GM20000 (cell line): ENCODE measurements around the gene RCAN1.

Source experiments
- DNase-seq: peaks from one replicate; pipeline ENCODE4 v3.0.0; 2012; ENCODE audit warnings: low spot score
- CTCF ChIP-seq: IDR thresholded peaks from 2 replicates; pipeline ENCODE4 v1.5.1; 2012; ENCODE audit warnings: mild to moderate bottlenecking, control low read depth; ENCODE audit errors: extremely low read depth, missing control alignments

The RCAN1 gene

GRCh38 chr21:34511787-34512455 lies 103.0 kb downstream of the RCAN1 start, which contains the start of gene KCNE1:
TSS of gene KCNE1 (minus strand) at chr21:34512210. CDS start at chr21:34449634, 62,576 bp downstream.
- no peak for DNase-seq

DNA sequence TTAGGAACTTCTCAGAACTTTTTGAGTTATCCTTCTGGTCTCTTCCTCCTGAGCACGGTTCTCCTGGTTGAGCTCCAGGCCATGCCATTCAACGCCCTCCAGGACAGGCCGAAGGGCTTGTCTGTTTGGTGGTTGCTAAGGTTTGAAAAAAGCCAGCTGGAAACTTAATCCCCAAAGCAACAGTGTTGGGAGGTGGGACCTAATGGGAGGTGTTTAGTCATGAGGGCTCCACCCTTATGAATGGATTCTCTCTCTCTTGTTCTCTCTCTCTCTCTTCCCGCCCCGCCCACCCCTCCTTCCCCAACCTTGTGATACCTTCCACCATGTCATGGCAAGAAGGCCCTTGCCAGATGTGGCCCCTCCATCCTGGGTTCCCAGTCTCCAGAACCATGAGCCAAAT lies 103.7 kb downstream of the RCAN1 start:
- TF ChIP-seq CTCF, result no peak
- DNase-seq, result no peak

More at GRCh38 chr21:34511787-34512455, 103.0 kb downstream of the RCAN1 start, which contains the start of gene KCNE1:
- TF ChIP-seq CTCF, result no peak

GRCh38 chr21:34510148-34511142 lies 104.5 kb downstream of the RCAN1 start:
- peak; percentile 77 for TF ChIP-seq CTCF
- DNase-seq, result peak; percentile 76

- peak; percentile 35 for TF ChIP-seq CTCF
- DNase-seq, result peak; percentile 30
These were observed 105.8 kb downstream of the RCAN1 start for GRCh38 chr21:34509151-34509550.

- DNase-seq, result no peak
- no peak for TF ChIP-seq CTCF
These were observed 110.3 kb downstream of the RCAN1 start for GRCh38 chr21:34504595-34504994.

- no peak for TF ChIP-seq CTCF
- no peak for DNase-seq
These were observed 112.3 kb downstream of the RCAN1 start for GRCh38 chr21:34502480-34503106.

- no peak for TF ChIP-seq CTCF
- no peak for DNase-seq
These were observed 113.2 kb downstream of the RCAN1 start for GRCh38 chr21:34501716-34502115.
